Measurements from ENCODE around the gene LRTM2.

LRTM2 gene

DNA sequence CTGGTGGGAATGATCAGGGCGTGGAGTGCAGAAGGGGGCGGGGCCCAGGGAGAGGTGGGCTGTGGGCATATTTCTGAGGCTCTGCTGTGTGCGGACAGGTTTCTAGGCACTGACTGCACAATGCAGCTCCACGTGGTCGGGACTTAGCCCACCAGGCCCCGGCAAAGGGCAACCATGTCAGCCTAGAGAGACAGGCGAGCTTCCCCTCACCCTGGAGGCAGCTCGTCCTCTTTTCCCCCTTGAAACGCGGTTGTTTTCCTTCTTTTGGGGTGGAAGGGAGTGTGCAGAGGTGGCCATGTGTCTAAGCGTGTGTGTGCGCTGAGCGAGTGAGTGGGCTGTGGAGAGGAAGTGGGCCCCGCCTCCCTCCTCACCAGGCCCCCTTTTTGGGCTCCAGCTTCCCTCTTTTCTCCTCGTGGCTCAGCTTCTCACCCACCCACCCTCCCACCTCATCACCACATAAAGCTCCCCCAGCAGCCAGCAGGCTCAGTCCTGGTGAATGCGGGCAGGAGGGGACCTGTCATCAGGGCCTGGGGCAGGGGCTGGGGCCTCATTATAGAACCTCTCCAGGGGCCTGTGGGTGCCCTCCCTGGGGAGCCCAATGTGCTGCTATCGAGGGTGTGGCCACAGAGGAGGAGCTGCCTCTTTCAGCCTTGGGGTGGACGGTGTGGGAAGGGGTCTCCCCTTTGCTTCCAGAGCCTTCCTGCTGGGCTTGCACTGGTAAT is 22.0 kb downstream of the LRTM2 start:
- no peak for DNase-seq (ENCODE audit: low read depth in 3 of 3)

DNA sequence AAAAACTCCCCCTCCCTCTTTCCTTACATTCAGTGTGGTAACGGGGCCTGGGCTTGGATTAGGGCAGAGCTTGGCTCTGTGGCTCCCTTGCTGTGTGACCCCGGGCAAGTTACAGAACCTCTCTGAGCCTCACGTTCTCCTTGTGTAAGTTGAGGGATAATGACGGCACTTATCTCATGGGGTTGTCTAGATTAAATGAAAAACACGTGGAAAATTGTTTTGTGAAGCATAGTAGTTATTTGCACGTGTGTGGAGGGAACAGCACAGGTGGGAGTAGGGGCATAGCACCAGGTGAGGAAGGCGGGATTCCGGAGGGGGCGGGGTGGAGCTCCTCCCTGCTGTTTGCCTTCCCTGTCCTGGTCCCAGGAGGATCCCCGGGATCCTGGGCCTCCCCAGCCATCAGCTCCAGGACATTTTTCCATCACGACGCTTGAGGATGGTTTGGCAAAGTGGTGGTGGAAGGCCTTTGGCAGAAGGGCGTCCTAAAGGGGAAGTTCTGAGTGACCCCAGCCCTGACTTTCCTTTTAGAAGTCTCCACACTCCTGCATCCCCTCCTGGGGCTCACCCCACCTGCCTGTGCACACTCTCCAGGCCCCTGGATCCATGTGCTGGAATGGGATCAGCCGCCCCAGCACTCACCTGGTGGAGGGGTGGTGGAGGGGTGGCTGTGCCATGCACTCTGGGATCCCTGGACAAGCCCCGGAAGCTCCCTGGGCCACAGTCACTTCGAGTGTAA is 22.7 kb downstream of the LRTM2 start:
- DNase-seq (ENCODE audit: low read depth in 3 of 3): no peak

DNA sequence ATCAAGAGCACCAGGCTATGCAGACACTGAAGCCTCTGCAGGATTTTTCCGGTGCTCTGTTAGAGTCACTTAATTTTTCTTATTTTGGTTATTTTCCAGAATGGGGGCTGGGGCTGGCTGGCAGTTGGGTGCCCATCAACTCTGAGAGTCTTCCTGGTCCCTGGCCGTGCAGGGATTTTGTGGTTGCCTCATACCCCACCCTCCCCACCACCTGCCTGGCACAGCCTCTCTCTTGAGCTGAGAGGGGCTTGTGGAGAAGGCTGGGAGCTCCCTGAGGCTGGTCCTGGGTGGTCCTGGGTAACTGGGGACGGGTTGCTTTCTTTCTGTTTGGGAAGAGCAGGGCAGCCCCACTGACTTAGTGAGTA is 23.3 kb downstream of the LRTM2 start:
- no peak for DNase-seq (ENCODE audit: low read depth in 3 of 3)

DNA sequence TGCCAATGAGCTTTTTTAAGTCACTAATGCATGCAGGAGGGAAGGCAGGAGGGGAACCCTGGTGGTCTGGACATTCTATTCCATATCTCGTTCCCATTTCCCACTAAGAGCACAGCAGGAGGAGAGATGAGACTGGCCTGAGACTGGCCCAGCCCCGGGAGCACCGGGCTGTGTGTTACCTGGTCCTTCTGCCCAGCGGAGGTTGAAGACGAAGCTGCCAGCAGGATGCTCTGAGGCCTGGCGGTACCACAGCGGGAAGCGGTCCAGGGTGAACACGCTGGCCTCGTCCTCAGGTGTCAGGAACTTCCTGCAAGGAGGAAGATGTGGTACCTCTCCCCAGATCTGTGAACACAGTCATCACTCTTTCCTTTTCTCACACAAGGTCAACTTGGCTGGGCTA is 23.9 kb downstream of the LRTM2 start:
- no peak for DNase-seq (ENCODE audit: low read depth in 3 of 3)

DNA sequence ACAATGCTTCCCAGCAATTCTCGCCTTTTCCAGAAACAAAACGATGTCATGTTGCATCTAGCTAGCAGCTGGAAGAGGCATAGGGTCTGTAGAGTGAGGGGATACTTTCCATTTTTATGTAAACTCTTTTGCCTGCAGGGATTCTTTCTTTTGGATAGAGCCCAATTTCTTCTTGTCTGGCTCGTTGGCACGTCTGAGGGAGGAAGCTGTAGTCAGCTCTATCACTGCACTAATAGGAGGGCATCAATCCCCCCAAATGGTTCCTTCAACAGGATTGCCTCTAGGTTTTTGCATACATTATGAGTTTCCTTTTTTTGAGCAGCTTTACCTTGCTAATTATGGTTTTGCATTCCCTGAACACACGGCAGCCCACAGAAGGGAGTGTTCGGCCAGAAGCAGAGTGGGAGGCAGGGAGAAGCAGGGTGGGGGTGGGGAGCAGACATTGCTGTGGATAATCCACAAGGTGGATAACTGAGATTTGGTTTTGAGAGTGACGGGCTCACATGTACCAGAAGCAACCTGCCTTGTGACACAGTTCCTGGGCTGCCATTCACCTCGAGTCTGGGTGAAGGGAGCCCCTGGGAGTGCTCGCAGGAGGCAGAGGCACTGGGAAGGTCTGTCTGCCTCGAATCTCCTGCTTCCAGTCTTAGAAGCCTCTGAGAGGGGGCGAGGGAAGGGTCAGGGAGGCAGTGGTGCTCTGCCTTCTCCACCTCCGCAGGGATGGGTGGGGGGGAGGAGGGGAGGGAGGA is 24.5 kb downstream of the LRTM2 start:
- DNase-seq (ENCODE audit: low read depth in 3 of 3): no peak

DNA sequence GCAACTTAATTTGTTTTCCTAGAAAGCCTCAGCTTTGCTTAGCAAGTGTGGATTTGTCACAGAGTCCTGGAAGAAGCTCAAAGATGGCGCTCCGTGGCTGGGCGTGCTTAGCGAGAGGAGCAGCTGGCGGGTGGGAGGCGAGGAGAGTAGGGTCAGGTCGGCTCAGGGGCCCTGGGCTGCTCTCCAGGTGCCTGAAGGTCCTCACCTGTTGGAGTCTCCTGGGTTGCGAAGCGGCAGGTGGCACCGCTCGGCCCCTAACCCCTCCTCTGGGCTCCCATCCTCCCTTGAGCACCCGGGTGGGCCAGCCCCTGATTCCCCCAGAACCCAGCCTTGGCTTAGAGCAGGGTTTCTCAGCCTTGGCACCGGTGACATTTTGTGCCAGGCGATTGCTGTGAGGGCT is 25.1 kb downstream of the LRTM2 start:
- DNase-seq (ENCODE audit: low read depth in 3 of 3): no peak

DNA sequence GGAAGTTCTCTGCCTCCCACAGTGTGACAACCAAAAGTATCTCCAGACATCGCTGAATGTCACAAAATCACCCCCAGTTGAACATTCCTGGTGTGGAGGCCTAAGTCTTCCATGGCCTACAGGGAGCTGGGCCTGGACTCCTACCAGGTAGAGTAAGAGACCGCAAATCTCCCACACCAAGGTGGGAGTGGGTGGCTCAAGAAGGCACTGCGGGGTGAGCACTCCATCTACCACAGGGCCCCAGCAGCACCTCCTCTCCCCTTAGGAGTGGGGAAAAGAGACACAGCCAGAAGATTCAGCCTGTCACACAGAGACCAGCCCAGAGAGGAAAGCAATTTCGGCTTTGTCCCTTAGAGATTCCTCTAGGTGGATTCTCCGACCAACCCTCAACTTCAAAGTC is 25.5 kb downstream of the LRTM2 start:
- DNase-seq (ENCODE audit: low read depth in 3 of 3): no peak

DNA sequence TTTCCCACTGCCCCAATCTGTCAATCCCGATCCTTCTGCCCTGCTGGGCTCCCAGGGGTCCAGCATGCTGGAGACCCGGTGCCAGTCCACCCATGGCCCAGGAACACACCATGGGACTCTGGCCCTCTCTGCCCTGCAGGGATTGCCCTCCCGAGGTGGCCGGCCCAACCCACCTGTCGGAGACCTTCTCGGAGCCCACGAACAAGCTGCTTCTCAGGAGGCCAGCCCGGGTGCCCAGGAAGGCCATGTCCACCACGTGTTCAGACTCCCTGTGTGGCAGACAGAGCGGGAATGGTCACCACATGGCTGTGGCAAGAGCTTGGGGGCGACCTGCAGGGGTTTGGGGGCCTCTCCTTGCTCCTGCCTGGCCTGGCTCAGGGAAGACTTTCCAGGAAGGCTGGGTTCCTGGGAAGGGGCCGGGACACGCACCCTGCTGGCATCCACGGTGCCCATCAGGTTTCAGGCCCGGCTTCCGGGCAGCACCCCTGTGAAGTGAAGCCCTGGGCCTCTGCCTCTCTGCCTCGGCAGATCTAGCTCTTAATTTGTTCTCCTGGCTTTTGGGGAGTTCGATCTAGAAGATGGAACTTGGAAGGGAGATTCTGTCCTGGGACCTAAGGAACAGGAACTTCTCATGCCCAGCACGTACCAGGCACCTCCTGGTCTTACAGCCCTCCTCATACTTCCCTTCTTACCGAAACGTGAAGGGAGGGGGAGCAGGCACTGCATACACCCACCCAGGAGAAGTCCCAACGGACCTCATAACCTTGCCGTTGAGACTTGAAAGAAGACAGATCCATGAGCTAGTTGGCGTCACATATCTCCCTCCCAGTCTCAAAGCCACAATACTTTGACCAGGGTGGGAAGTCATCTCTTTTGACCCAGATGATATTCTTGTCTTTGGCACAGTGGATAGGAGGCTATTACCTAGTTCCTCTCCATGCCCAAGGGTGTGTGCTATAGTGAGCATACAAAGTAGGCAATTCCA is 26.3 kb downstream of the LRTM2 start:
- no peak for DNase-seq (ENCODE audit: low read depth in 3 of 3)

DNA sequence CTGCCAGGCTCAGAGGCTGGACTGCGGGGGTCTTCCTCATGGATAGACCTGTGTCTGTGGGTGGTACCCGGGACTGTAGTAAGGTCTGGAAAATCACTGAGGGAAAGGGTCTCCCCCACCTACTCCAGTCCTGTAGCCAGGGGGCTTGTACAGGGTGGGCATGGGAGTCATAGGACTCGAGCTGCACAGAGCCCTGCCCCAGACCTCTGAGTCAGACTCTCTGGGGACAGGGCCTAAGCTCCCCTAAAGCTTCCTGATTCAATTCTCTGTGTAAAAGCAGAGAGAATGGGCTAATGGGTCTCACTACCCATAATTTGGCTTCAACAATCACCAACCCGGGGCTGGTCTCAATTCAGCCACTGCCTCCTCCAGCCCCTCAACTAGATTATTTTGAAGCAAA is 27.0 kb downstream of the LRTM2 start:
- no peak for DNase-seq (ENCODE audit: low read depth in 3 of 3)

DNA sequence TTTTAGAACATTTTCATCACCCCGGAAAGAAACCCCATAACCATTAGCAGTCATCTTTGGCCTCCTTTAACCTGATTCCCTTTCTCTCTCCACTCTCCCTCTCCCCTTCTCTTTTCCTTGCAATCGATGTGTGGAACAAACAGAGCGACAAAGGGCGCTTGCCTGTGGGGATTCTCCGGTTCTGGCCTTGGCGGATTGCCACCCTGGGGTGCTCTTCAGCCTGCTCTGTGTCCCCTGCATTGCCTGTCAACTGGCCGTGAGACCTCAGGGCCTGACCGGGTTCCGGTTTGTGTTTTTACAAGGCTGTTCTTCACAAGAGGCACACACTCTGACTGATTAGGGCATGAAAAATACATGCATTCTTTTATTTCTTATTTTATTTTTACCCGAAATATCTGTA is 27.8 kb downstream of the LRTM2 start:
- no peak for DNase-seq (ENCODE audit: low read depth in 3 of 3)

DNA sequence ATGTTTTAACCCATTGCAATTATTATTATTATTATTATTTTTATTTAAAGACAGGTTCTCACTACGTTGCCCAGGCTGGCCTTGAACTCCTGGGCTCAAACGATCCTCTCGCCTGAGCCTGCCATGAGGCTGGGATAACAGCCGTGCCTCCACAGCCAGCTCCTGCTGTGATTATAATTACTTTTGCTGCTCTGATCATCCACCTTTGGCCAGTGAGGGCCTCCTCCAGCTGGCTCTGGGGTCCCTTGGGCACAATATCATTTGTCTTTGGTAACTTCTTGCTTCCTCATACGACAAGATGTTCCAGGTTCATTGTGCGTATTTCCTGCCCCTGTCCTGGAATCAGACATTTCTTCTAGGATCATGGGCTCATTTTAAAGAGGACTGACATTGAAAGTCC is 28.4 kb downstream of the LRTM2 start:
- no peak for DNase-seq (ENCODE audit: low read depth in 3 of 3)

DNA sequence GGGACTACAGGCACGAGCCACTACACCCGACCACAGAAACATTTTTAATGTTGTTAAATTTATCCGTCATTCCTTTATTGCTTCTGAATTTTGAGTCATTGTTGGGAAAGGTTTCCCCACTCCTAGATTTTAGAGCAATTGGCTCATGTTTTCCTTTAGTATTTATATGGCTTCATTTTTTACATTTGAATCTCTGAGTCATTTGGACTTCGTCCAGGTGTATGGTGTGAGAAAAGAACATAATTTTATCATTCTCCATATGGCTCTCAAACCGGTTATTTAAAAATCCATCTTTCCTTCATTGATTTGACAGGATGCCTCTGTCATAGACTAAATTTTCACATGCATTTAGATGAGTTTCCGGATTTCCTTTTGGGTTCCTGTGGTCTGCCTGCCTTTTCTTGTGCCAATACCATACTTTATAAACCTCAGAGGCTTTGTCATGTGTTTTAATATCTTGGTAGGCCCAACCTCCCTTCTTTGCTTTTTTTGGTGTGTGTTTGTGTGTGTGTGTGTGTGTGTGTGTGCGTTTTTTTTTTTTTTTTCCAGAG is 30.9 kb downstream of the LRTM2 start:
- no peak for DNase-seq (ENCODE audit: low read depth in 3 of 3)

DNA sequence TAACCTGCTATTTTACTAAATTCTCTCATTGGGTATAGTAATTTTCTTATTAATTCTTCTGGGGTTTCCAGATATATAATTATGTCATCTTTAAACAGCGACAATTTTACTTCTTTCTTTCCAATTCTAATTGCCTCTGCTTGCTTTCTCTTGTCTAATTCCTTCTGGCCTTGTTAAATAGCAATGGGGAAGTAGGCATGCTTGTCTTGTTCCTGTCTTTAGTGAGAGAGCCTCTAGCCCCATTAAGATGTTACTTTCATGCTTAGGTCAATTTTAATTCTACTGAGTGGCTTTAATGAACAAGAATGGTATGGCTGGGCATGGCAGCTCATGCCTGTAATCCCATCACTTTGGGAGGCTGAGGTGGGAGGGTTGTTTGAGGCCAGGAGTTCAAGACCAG is 31.7 kb downstream of the LRTM2 start:
- no peak for DNase-seq (ENCODE audit: low read depth in 3 of 3)

DNA sequence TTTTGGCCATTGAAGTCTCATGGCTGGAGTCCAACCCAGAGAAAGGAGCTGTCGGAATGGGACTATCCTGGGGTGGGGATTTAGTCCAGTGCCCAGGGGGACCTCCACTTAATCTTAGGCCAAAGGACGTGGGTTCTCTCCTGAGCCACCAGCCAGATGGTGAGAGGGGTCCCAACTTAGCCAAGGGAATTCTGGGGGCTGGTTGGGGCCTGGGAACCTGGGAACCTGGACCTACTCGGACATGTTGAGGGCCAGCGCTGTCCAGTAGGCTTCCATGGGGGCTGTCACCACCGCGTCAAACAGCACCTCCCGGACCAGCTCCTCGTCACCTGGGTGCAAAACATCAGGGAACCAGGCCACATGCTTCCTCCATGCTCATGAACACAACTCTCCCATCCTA is 33.4 kb downstream of the LRTM2 start:
- DNase-seq (ENCODE audit: low read depth in 3 of 3): no peak

DNA sequence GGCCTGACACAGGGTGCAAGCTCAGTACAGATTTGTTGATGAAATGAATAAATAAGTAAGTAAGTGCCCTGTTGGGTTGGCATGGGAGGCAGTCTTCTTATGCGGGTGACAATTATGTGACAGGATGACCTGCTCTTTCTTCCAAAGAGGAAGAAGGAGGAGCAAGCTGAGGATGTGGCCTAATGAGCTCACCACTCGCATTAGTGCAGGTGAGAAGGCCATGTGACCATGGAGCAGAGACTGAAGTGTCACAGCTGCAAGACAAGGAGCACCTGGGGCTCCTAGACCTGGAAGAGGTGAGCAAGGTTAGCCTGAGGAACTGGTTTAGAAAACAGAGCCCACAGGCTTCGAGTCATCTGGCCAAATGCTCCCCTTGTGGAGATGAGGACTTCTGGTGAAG is 34.9 kb downstream of the LRTM2 start:
- DNase-seq (ENCODE audit: low read depth in 3 of 3): no peak

DNA sequence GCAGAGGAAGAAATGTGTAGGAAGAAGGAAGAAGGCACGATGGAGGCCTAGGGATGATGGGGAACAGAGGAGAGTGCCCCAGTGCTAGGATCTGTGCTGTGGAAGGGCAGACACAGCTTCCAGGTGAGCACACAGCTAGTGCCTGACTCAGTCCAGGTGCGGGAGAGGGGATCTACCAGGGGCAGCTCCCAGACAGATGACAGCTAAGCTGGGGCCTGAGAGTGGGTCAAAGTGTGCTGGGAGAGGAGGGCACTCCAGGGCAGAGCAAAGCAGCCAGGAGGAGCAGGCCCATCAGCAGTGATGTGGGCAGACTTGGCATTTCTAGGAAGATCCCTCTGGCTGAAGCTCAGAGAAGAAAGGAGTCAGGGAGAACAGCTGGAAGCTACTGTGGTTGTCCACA is 36.7 kb downstream of the LRTM2 start:
- DNase-seq (ENCODE audit: low read depth in 3 of 3): no peak

DNA sequence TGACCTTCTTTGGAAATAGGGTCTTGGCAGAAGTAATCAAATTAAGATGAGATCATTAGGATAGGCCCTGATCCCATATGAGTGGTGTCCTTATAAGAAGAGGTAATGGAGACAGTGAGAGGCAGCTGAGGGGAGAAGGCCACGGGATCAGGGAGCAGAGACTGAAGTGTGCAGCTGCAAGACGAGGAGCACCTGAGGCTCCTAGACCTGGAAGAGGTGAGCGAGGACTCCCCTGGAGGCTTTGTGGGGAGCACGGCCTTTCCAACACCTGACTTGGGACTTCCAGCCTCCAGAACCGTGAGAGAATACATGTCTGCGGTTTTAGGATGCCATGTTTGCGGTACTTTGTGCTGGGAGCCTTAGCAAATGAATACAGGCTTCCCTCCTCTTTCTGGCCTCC is 37.5 kb downstream of the LRTM2 start:
- no peak for DNase-seq (ENCODE audit: low read depth in 3 of 3)

DNA sequence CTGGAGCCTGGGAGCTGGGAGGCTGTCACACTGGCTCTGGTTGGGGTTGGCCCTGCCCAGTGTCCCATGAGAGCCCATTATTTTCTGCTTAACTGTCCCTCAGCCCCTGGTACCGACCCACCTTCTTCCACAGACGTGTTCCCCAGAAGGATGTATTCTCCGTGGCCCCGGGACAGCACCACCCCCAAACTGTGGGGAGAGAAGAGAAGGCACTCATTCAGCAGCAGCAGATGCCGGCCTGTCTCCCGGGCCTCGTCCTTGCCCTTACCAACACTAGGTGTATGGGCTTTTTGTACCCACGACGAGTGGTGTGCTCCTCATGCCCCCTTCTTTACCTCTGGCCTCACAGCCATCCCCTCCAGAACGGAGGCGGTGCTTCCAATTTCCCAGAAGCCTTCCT is 38.1 kb downstream of the LRTM2 start:
- no peak for DNase-seq (ENCODE audit: low read depth in 3 of 3)

DNA sequence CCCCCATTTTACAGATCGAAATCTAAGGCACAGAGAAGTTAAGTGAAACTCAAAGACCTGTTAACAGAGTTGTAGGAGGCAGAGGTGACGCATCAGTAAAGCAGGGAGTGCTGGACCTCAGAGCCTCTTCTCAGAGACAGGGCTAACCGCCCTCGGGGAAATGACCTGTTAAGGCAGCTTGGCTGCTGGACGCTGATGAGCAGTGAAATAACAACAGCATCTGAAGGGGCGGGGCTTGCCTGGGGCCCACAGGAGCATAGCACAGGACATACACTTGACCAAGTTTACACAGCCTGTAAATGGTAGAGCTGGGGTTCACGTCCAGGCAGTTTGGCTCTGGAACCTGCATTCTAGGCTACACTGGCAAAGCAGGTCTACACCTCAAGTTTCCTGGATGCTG is 39.3 kb downstream of the LRTM2 start:
- no peak for DNase-seq (ENCODE audit: low read depth in 3 of 3)

DNA sequence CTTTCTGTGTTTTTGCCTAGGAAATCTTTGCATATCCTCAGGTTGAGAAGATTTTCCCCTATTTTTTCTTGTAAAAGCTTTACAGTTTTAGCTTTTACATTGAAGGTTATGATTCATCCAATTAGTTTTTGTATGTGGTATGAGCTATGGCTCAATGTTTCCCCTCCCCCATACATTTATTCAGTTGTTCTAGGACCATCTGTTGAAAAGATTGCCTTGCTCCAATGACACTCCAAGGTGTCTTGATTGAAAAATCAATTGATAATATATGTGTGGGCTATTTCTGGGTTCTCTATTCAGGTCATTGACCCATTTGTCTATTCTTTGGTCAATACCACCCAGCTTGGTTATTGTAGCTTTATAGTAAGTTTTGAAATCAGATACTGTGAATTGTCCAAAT is 42.6 kb downstream of the LRTM2 start:
- no peak for DNase-seq (ENCODE audit: low read depth in 3 of 3)

DNA sequence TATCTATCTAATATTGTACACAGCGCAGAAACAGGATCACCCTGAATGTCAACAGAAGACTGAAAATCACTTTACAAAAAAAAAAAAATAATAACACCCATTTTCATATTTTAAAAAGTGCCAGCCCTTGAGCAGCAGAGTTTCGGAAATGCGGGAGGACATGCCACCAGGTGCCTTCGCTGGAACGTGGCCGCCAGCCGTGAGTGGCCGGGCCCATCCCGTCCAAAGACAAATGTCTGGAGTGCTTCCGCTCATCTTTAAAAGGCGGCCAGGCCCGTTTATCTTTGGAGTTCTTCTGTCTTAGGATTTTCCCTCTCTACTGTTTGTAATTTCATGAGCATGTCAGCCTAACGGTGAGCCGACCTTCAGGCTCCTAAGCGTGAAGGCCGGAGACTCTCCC is 43.5 kb downstream of the LRTM2 start:
- DNase-seq (ENCODE audit: low read depth in 3 of 3): no peak

DNA sequence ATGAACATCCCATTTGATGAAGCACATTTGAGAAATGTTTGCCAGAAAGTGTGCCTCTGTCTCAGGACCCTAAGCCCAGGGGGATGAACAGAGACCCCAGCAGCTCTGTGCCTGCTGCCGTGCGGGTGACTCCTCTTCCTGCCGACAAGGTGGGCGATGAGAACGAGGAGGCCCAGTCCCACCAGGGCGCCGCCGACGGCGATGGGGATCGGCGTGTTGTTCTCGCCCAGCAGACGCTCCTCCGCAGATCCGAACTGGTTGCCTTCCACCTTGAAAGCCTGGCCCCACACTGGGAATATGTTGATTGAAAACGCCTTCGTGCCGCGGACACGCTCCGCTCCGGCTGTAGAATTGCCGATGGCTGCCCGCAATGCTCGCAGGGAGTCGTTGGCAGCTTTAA is 44.1 kb downstream of the LRTM2 start:
- DNase-seq (ENCODE audit: low read depth in 3 of 3): no peak

All from stimulated activated CD4-positive, alpha-beta T cell treated with anti-CD3 and anti-CD28 coated beads, TNF-alpha, amount 100 ng/mL, for 48 hours (primary cell).